ACHN (cell line): ENCODE measurements around the gene DUOX1.
"Not testable (repeated sequence)": the region's sequence is repeated elsewhere in the genome, so short reads cannot be mapped to it uniquely, and the experiment has no call there.

Experiments
- DNase-seq: peaks from one replicate; pipeline ENCODE4 v3.0.0-alpha.2; 2015
- in situ Hi-C: cut with HindIII; loops from 2 replicates; pipeline ENCODE4 v1.10.0; 2017; ENCODE audit warnings: low sequenced_read_pairs, low pct_ligation_motif_present, low pct_unique_long_range_greater_than_20kb

Gene DUOX1

DNA sequence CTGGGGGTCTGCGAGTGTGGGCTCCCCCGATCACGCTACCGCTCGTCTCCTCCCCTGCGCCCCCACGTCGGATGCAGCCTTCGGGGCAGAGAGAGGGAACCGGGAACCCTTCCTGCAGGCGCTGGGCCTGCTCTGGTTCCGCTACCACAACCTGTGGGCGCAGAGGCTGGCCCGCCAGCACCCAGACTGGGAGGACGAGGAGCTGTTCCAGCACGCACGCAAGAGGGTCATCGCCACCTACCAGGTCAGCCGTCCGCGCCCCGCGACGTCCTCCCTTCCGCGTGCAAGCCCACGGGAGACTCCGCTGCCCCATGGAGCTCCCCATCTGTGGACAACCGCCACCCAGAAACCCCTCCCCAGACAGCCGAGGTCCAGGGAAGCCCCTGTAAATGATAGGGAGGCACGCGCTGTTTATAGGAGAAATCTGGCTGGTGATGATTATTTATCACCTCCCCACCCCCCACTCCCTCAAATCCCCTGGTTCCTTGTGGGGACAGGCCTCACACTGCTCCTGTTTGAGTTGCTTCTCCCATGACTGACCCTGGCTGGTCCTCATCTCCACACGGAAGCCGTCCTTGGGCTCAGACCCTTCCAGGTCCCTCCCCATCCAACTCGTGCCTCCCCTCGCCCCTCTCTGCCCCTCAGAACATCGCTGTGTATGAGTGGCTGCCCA lies 6.0 kb downstream of the DUOX1 start:
- in situ Hi-C loops, result not testable (repeated sequence)

DNA sequence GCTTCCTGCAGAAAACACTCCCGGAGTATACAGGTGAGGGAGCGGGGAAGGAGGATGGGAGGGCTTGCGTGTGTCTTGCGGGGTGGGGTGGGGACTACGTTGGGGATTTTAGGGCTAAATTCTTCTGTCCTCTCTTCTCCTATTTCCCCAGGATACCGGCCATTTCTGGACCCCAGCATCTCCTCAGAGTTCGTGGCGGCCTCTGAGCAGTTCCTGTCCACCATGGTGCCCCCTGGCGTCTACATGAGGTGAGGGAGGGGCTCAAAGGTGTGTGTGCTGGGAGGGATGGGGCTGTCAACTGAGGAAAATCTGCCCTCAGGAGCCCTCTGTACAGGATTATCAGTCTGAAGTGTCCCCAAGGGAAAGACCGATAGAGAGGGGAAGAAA lies 6.6 kb downstream of the DUOX1 start:
- in situ Hi-C loops, result no loop called here
- no peak for DNase-seq

More for the DNA sequence above, 6.0 kb downstream of the DUOX1 start:
- not testable (repeated sequence) for DNase-seq

DNA sequence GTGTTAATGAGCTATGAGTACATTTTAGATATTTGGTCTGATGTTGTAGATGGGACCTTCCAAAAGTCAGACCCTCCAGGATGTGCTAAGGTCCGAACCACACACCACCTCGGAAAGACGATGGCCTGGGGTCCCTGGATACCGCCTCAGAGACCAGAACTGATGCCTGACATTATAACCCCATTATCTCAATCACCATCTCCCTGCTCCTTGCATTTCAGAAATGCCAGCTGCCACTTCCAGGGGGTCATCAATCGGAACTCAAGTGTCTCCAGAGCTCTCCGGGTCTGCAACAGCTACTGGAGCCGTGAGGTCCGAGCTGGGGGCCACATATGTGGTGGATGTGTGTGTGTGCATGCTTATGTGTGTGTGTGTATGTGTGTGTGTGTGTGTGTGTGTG lies 7.9 kb downstream of the DUOX1 start:
- in situ Hi-C loops, result no loop called here
- DNase-seq, result no peak

DNA sequence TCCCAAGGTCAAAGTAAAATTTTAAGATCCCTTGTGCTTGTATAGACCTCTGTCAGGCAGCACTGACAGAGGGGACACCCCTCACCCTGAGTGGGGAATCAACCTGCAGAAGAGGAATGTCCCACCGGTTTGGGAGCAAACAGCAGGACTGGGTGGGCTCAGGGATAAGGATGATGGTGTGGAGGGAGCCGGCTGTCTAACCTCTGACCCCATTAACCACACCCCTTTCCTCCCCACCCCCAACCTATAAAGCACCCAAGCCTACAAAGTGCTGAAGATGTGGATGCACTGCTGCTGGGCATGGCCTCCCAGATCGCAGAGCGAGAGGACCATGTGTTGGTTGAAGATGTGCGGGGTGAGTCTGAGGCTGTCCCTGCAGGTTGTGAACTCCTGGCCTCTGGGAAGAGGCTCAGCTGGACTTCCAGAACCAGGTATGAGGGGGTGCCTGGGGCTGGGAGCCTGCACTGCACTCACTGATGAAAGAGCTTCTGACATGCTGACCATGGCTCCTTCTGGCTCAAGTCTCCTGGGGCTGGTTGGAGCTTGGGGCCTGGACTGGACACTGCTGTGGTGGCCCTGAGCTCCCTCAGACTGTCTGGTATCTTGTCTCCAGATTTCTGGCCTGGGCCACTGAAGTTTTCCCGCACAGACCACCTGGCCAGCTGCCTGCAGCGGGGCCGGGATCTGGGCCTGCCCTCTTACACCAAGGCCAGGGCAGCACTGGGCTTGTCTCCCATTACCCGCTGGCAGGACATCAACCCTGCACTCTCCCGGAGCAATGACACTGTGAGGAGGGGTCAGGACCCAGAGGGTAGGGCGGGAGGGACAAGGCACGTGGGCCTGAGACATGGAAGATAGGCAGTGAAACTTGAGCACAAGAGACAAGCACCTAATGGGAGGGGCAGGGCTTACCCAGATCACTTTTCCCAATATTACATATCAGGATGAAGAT lies 9.3 kb downstream of the DUOX1 start:
- in situ Hi-C loops, result no loop called here
- no peak for DNase-seq

DNA sequence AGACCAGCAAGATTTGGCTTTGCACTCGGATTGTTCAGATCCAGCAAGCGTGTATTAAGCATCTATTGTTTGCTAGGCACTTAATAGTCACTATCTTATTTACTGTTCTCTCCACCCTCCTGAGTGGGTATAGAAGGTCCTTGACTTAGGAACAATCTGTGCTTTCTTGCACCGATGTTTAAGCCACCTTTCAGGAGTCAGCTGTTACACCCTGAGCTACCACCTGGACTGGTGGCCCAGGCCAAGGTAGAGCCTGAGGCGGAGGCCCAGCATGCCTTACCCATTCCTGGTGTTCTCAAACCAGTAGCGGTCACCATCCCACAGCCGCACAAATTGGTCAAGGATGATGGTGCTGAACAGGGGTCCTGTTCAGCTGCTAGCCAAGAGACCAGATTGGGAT lies 10.0 kb downstream of the DUOX1 start:
- no peak for DNase-seq
- in situ Hi-C loops, result no loop called here

GRCh38 chr15:45140557-45141250 lies 10.9 kb downstream of the DUOX1 start:
- DNase-seq, result no peak
- in situ Hi-C loops, result no loop called here

DNA sequence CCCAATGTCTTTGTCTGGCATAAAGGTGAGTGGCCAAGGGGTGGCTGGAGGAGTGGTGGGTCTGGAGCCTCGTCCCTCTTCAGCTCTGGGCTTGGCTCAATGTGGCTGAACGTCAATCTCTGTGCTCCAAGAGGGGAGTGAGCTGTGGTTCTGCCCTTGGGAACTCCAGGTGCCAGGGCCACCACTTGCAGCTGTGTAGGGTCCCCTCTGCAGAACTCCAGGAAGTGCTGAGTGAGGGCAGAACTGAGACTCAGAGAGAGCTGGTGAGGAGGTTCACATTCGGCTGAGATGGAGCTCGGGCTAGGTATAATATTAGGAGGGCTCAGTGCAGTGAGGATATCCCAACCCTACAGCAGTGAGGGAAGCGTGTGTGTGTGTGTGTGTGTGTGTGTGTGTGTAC lies 11.6 kb downstream of the DUOX1 start:
- in situ Hi-C loops, result no loop called here
- no peak for DNase-seq

DNA sequence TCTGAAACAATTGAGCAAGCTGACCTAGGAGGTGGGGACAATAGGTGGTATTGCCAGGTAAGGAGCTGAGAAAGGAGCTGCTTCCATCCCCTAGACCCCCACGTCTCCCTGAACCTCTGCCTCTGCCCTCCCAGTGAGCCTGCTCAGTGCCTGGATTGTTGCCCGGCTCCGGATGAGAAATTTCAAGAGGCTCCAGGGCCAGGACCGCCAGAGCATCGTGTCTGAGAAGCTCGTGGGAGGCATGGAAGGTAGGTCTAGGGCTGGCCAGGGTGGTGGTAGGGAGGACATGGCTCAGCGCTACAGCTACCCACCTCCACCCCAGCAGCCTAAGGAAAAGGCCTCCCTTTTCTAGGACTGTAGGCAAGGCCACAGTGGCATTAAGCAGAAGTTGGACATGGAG lies 13.3 kb downstream of the DUOX1 start:
- no peak for DNase-seq
- in situ Hi-C loops, result no loop called here

DNA sequence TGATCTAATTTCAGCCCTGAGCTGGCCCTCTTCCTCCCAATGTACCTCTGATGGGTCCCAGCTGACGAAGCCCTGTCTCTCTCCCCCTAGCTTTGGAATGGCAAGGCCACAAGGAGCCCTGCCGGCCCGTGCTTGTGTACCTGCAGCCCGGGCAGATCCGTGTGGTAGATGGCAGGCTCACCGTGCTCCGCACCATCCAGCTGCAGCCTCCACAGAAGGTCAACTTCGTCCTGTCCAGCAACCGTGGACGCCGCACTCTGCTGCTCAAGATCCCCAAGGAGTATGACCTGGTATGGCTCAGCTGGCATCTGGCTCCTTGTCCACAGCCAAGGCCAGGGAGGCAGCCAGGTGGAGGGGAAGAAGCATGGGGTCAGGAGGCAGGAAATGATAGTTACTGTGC lies 14.2 kb downstream of the DUOX1 start:
- in situ Hi-C loops, result no loop called here
- no peak for DNase-seq

- in situ Hi-C loops, result no loop called here
- no peak for DNase-seq
Measured at GRCh38 chr15:45144775-45145174, 15.0 kb downstream of the DUOX1 start.

GRCh38 chr15:45146405-45146804 lies 16.6 kb downstream of the DUOX1 start:
- no peak for DNase-seq
- in situ Hi-C loops, result no loop called here

DNA sequence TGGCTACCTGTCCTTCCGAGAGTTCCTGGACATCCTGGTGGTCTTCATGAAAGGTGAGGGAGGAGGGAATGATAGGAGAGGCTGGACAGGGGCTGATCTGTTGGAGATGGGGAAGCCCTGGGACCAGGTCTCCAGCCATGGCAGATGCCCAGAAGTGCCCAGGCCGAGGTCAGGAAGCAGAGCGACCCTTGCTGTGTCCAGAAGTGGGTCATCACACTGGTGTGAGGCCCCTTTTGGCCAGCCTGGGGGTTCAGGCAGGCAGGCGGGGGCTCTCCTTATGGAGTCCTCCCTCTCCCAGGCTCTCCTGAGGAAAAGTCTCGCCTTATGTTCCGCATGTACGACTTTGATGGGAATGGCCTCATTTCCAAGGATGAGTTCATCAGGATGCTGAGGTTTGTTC lies 17.8 kb downstream of the DUOX1 start:
- in situ Hi-C loops, result no loop called here

DNA sequence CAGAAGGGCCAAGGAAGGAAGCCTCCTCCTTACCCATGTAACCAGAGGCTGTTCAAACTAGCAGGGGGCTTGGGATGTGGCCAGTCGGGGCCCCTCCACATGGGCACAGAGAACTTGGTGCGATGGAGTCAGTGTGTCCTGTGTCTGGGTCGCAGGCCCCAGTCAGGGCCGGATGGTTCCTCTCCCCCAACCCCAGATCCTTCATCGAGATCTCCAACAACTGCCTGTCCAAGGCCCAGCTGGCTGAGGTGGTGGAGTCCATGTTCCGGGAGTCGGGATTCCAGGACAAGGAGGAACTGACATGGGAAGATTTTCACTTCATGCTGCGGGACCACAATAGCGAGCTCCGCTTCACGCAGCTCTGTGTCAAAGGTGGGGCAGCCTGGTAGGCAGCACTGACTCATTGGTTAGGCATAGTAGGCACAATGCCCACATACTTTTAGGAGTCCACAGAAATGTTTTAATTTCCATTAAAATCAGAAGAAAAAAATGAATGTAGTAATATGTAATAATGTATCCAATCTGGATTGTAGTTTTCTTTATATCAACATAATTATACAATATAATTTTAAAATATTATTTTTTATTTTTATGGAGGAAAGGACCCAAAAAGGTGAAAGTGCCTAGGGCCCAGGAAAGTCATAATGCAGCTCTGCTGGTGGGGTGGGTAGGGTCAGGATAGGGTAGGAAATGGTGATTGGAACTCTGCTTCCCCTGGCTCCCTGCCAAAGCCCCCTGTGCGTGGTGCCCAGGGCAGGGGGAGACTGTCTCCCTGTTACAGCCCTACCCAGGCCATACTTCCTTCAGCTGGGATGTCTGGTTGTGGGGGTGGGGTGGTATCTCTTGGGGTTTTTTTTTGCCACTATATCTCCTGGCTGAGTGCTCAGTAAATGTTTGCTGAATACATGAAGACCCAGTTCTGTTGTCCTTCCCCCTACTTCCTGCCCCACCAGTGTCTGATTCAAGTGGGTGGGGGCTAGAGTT lies 18.6 kb downstream of the DUOX1 start:
- in situ Hi-C loops, result no loop called here
- no peak for DNase-seq

More for the DNA sequence above, 17.8 kb downstream of the DUOX1 start:
- no peak for DNase-seq

DNA sequence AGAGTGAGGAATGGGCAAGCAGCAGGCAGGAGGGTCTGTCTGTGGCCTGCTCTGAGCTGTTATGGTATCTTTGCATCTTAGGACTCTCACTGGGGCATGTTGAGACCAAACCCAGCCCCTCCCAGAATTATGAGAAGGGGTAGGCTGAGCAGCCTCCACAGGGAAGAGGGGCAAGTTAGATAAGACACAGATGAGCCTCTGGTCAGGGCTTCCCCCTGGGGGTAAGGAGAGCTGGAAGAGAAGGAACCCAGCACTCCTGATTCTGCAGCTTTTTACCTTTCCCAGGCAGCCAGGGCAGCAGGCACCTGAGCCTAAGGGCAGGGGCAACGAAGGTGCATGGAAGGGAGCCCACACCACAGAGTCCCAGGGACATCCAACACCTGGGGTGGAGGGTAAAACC lies 19.3 kb downstream of the DUOX1 start:
- in situ Hi-C loops, result no loop called here
- DNase-seq, result no peak

- in situ Hi-C loops, result no loop called here
- DNase-seq, result no peak
Measured at GRCh38 chr15:45150481-45150880, 20.7 kb downstream of the DUOX1 start.

- in situ Hi-C loops, result no loop called here
- no peak for DNase-seq
Measured at GRCh38 chr15:45150997-45151396, 21.2 kb downstream of the DUOX1 start.

- in situ Hi-C loops, result no loop called here
- no peak for DNase-seq
Measured at GRCh38 chr15:45151998-45152828, 22.4 kb downstream of the DUOX1 start.
